HepG2 (cell line): ENCODE results near the gene CLCA2. TPM values are rescaled to one million over a fixed set of nuclear protein-coding genes. Genes with fewer than 3 reads are reported as not detected.

Source experiments
- CBX5 ChIP-seq: sonication (generic); formaldehyde crosslinking; IDR thresholded peaks from 2 replicates; pipeline ENCODE4 v1.4.0; 2020; ENCODE audit warnings: missing genetic modification reagents, borderline replicate concordance
- FOXK1 ChIP-seq: sonication (generic); formaldehyde crosslinking; IDR thresholded peaks from 2 replicates; pipeline ENCODE4 v1.4.0; 2020; ENCODE audit warnings: low read depth, missing genetic modification reagents, borderline replicate concordance
- ISX ChIP-seq: sonication (generic); formaldehyde crosslinking; conservative IDR thresholded peaks from 2 replicates; pipeline ENCODE4 v1.5.0; 2020; ENCODE audit warnings: missing genetic modification reagents
- KIAA2018 ChIP-seq: sonication (generic); formaldehyde crosslinking; IDR thresholded peaks from 2 replicates; pipeline ENCODE4 v1.5.0; 2020; ENCODE audit warnings: mild to moderate bottlenecking, missing genetic modification reagents, borderline replicate concordance
- NR2F6 ChIP-seq, 2 experiments: IDR thresholded peaks; 2 replicates each; pipeline ENCODE4 v1.6.1; 2016; ENCODE audit warnings: antibody characterized with exemption in 1 of 2, mild to moderate bottlenecking in 1 of 2
- PLSCR1 ChIP-seq: sonication (generic); formaldehyde crosslinking; IDR thresholded peaks from 2 replicates; pipeline ENCODE4 v1.5.0; 2020; ENCODE audit warnings: missing genetic modification reagents, mild to moderate bottlenecking, borderline replicate concordance
- SKI ChIP-seq: fragments of 450-650 bp; IDR thresholded peaks from one replicate; pipeline ENCODE4 v1.6.1; 2018; ENCODE audit warnings: mild to moderate bottlenecking; ENCODE audit not compliant: partially characterized antibody
- U2AF1 ChIP-seq: fragments of 200-400 bp; formaldehyde crosslinking; optimal IDR thresholded peaks from 2 replicates; pipeline ENCODE3; 2017; ENCODE audit warnings: mild to moderate bottlenecking, low read depth, low read length
- ZC3H4 ChIP-seq: sonication (generic); formaldehyde crosslinking; IDR thresholded peaks from 2 replicates; pipeline ENCODE4 v1.4.0; 2020; ENCODE audit warnings: missing genetic modification reagents, borderline replicate concordance
- ZNF407 ChIP-seq: sonication (generic); formaldehyde crosslinking; IDR thresholded peaks from one replicate; pipeline ENCODE4 v1.5.1; 2020; ENCODE audit warnings: mild to moderate bottlenecking, missing genetic modification reagents; ENCODE audit errors: not compliant biosample characterization
- ZNF414 ChIP-seq: sonication (generic); formaldehyde crosslinking; IDR thresholded peaks from 2 replicates; pipeline ENCODE4 v1.5.0; 2020; ENCODE audit warnings: missing genetic modification reagents
- ZNF672 ChIP-seq: sonication (generic); formaldehyde crosslinking; IDR thresholded peaks from 2 replicates; pipeline ENCODE4 v1.8.1; 2022; ENCODE audit warnings: missing genetic modification reagents
- polyA plus RNA-seq, 8 experiments: library from polyadenylated mRNA; depleted of rRNA in 3 of 8; stranded (reverse) in 7 of 8; unstranded in 1 of 8; fragments of >200 nt; fragmentation: Illumina TruSeq in 4 of 8; extraction: Trizol in 4 of 8; gene quantifications; 2 replicates each; pipeline versions ENCODE4 v1.2.1 to v1.2.3, GENCODE V29; 2011 to 2016; ENCODE audit warnings: low read depth in 4 of 8, missing spikeins in 1 of 8, mixed read lengths in 1 of 8; ENCODE audit not compliant: insufficient read depth in 1 of 8
- total RNA-seq, 5 experiments: library from RNA; depleted of rRNA; stranded (reverse); fragments of >200 nt; fragmentation: Illumina TruSeq; extraction: Trizol; gene quantifications; 2 replicates each; pipeline ENCODE4 v1.2.3, GENCODE V29; 2016; ENCODE audit warnings: low read depth in 1 of 5

The CLCA2 gene
- total and polyA plus RNA-seq, 2 of the 13 experiments (the other 11 are each of a cell fraction or from before 2014, with no cell fraction given) = not detected

GRCh38 chr1:86498281-86498680, 74.3 kb downstream of the CLCA2 start (continued):
- no peak for TF ChIP-seq ZNF407
- no peak for TF ChIP-seq KIAA2018 (CRISPR knock-in tag)
- TF ChIP-seq ZC3H4 (CRISPR knock-in tag) = no peak
- TF ChIP-seq CBX5 (CRISPR knock-in tag) = no peak
- TF ChIP-seq ZNF414 = no peak
- TF ChIP-seq ZNF672 (CRISPR knock-in tag) = no peak
- no peak for TF ChIP-seq NR2F6 (IDR thresholded peaks at IDR 0.05)
- no peak for TF ChIP-seq NR2F6 (CRISPR knock-in tag; IDR thresholded peaks at IDR 0.05)
- no peak for TF ChIP-seq ISX (CRISPR knock-in tag)
- no peak for TF ChIP-seq PLSCR1 (CRISPR knock-in tag)
- no peak for TF ChIP-seq FOXK1 (CRISPR knock-in tag)
- TF ChIP-seq U2AF1 = no peak
- TF ChIP-seq SKI = no peak
